GM12878 (cell line): ENCODE measurements around the gene MAPK13. TPM values are rescaled to one million over a fixed set of nuclear protein-coding genes. Genes with fewer than 3 reads are reported as not detected.
A peak's percentile ranks its signal among the peaks of the same experiment; 100 is the strongest.

Source experiments
- ATAC-seq: fragments of 200-7000 bp; cut with Tn5 transposase; 3 replicates; pipeline ENCODE4 v1.9.1; 2020; ENCODE audit warnings: mild to moderate bottlenecking, moderate library complexity
- BruUV-seq: library from RNA; stranded (reverse); fragments of 400-500 nt; replicated peaks from 2 replicates; lab custom pipeline; 2021; lab: Mats Ljungman, UMichigan
- CTCF ChIA-PET: fragments of 300-600 bp; sonication (Branson Sonifier 250); formaldehyde crosslinking; extraction: SDS; loops from one replicate; lab custom pipeline; 2021; ENCODE audit warnings: inconsistent platforms; lab: Yijun Ruan, JAX
- POLR2A ChIA-PET: fragments of 350-600 bp; formaldehyde crosslinking; extraction: SDS; loops from one replicate; lab custom pipeline; 2021; ENCODE audit warnings: inconsistent platforms; lab: Charles Lee
- RAD21 ChIA-PET: fragments of 300-600 bp; sonication (Branson Sonifier 250); formaldehyde crosslinking; loops from one replicate; lab custom pipeline; 2023; ENCODE audit warnings: antibody characterized with exemption; ENCODE audit not compliant: unreplicated experiment; lab: Charles Lee
- SMC1A ChIA-PET: fragments of 300-600 bp; sonication (Branson Sonifier 250); formaldehyde crosslinking; loops from one replicate; lab custom pipeline; 2023; ENCODE audit not compliant: unreplicated experiment, uncharacterized antibody; lab: Charles Lee
- DNase-seq: peaks from one replicate; pipeline ENCODE4 v3.0.0-alpha.2; 2011; ENCODE audit warnings: low read depth, low spot score
- FAIRE-seq: peaks from 3 replicates; lab custom pipeline; 2011; peaks lifted over from hg19 to GRCh38; lab: Jason Lieb, UNC
- H2AFZ ChIP-seq: 2 replicates; pipeline ENCODE4 v1.6.0; 2011; ENCODE audit warnings: low read depth, low read length, control low read depth; ENCODE audit not compliant: control insufficient read depth
- H3K27ac ChIP-seq: 2 replicates; pipeline ENCODE4 v1.5.1; 2011; ENCODE audit warnings: control low read depth; ENCODE audit not compliant: control insufficient read depth, insufficient read depth
- H3K27me3 ChIP-seq, 2 experiments: replicated peaks in 1 of 2; 2 replicates each; pipeline versions ENCODE4 v1.6.0 to v1.6.1; 2011; ENCODE audit warnings: low read length in 1 of 2; ENCODE audit not compliant: control insufficient read depth in 2 of 2, insufficient read depth in 2 of 2
- H3K36me3 ChIP-seq, 2 experiments: 2 replicates each; pipeline ENCODE4 v1.5.1; 2011; ENCODE audit warnings: low read length in 1 of 2; ENCODE audit not compliant: control insufficient read depth in 2 of 2, insufficient read depth in 2 of 2
- H3K4me1 ChIP-seq: 2 replicates; pipeline ENCODE4 v1.6.1; 2011; ENCODE audit warnings: mild to moderate bottlenecking, low read length, moderate library complexity, mixed read lengths; ENCODE audit not compliant: control insufficient read depth, insufficient read depth
- H3K4me2 ChIP-seq: 2 replicates; pipeline ENCODE4 v1.6.0; 2011; ENCODE audit warnings: control low read depth; ENCODE audit not compliant: control insufficient read depth, insufficient read depth
- H3K4me3 ChIP-seq: fragments of 200-600 bp; sonication (generic); 2 replicates; pipeline ENCODE4 v1.5.1; 2016
- H3K79me2 ChIP-seq: 2 replicates; pipeline ENCODE4 v1.6.0; 2011; ENCODE audit warnings: low read length; ENCODE audit not compliant: control insufficient read depth, insufficient read depth
- H3K9ac ChIP-seq: 2 replicates; pipeline ENCODE4 v1.8.0; 2011; ENCODE audit warnings: low read length, control low read depth, mixed read lengths; ENCODE audit not compliant: control insufficient read depth, insufficient read depth
- H3K9me3 ChIP-seq: replicated peaks from 3 replicates; pipeline ENCODE4 v1.5.1; 2011; ENCODE audit warnings: mild to moderate bottlenecking, low read length; ENCODE audit not compliant: control insufficient read depth, insufficient read depth
- H4K20me1 ChIP-seq: 2 replicates; pipeline ENCODE4 v1.6.0; 2011; ENCODE audit not compliant: control insufficient read depth, insufficient read depth
- BHLHE40 ChIP-seq, 2 experiments: fragments of 450-650 bp in 1 of 2; IDR thresholded peaks; 2 replicates each; pipeline ENCODE4 v1.6.1; 2011 to 2017; ENCODE audit warnings: low read depth in 2 of 2, borderline replicate concordance in 1 of 2, improper control_type of control experiment in 1 of 2, low read length in 1 of 2, mild to moderate bottlenecking in 1 of 2
- CHD1 ChIP-seq: IDR thresholded peaks from 2 replicates; pipeline ENCODE4 v1.6.1; 2012; ENCODE audit warnings: low read depth, low read length, improper control_type of control experiment
- EP300 ChIP-seq, 2 experiments: fragments of 150-350 bp in 1 of 2; IDR thresholded peaks; 2 replicates each; pipeline ENCODE4 v1.6.1; 2011 to 2012; ENCODE audit warnings: low read depth in 2 of 2, low read length in 2 of 2, borderline replicate concordance in 1 of 2, improper control_type of control experiment in 1 of 2, inconsistent platforms in 1 of 2; ENCODE audit not compliant: control insufficient read depth in 1 of 2
- FOS ChIP-seq: IDR thresholded peaks from 3 replicates; pipeline ENCODE4 v1.6.1; 2011; ENCODE audit warnings: borderline replicate concordance; ENCODE audit not compliant: insufficient read length; ENCODE audit errors: extremely low read depth
- HCFC1 ChIP-seq: fragments of 150-350 bp; IDR thresholded peaks from 2 replicates; pipeline ENCODE4 v1.6.1; 2014; ENCODE audit warnings: low read length
- JUNB ChIP-seq: IDR thresholded peaks from 2 replicates; pipeline ENCODE4 v1.6.1; 2016; ENCODE audit warnings: antibody characterized with exemption, mild to moderate bottlenecking
- KAT2A ChIP-seq: conservative IDR thresholded peaks from 2 replicates; pipeline ENCODE4 v1.6.1; 2011; ENCODE audit warnings: low read depth, low read length; ENCODE audit not compliant: control insufficient read depth
- SREBF1 ChIP-seq: IDR thresholded peaks from 2 replicates; pipeline ENCODE4 v1.6.1; 2012; ENCODE audit warnings: mild to moderate bottlenecking, low read length
- STAT3 ChIP-seq: IDR thresholded peaks from 2 replicates; pipeline ENCODE4 v1.6.1; 2011; ENCODE audit warnings: low read depth, low read length, improper control_type of control experiment
- TARDBP ChIP-seq: IDR thresholded peaks from 2 replicates; pipeline ENCODE4 v1.6.1; 2016; ENCODE audit warnings: borderline replicate concordance
- TCF12 ChIP-seq: IDR thresholded peaks from 2 replicates; pipeline ENCODE4 v1.6.1; 2011; ENCODE audit warnings: low read depth, mild to moderate bottlenecking, low read length
- ZBED1 ChIP-seq: IDR thresholded peaks from 2 replicates; pipeline ENCODE4 v1.6.1; 2016; ENCODE audit warnings: borderline replicate concordance
- WGBS: methylation state at CpG from one replicate; pipeline ENCODE4 v1.1.6; 2016; ENCODE audit warnings: low lambda C conversion rate; ENCODE audit not compliant: insufficient replicate concordance, insufficient coverage; ENCODE audit errors: missing lambda C conversion rate; 5-methylcytosine and 5-hydroxymethylcytosine counted together
- in situ Hi-C: fragments of 300-500 bp; cut with MboI; formaldehyde crosslinking; loops from 9 replicates; pipeline ENCODE4 v1.14.3; 2018; ENCODE audit warnings: mixed read lengths
- intact Hi-C: fragments of 100-400 bp; cut with micrococcal nuclease; formaldehyde crosslinking; loops from one replicate; pipeline ENCODE4 v1.14.2; 2022; ENCODE audit not compliant: unreplicated experiment
- polyA plus RNA-seq, 11 experiments: library from polyadenylated mRNA; depleted of rRNA in 4 of 11; unstranded in 6 of 11; stranded (reverse) in 5 of 11; fragments of >200 nt; fragmentation: Nextera tagmentation in 4 of 11; fragmentation: Illumina TruSeq in 1 of 11; extraction: Ambion mirVana in 4 of 11; extraction: Trizol in 1 of 11; gene quantifications; 1 replicate in 1 of 11; 2 replicates in 10 of 11; pipeline versions ENCODE4 v1.2.1 to v1.2.3, GENCODE V29; 2011 to 2016; ENCODE audit warnings: inconsistent platforms in 2 of 11, missing spikeins in 2 of 11, low read depth in 1 of 11
- total RNA-seq, 4 experiments: library from RNA; depleted of rRNA in 3 of 4; stranded (reverse); fragments of >200 nt in 3 of 4; fragmentation: Illumina TruSeq in 1 of 4; extraction: Trizol in 1 of 4; gene quantifications; 2 replicates each; pipeline versions ENCODE4 v1.2.1 to v1.2.3, GENCODE V29; 2013 to 2021
- TF ChIP-seq, protein P1 (sequence below): IDR thresholded peaks from 2 replicates; pipeline ENCODE4 v1.6.1; 2012; ENCODE audit warnings: low read depth, low read length, improper control_type of control experiment
- TF ChIP-seq, protein P2 (sequence below): fragments of 450-650 bp; IDR thresholded peaks from 2 replicates; pipeline ENCODE4 v1.6.1; 2017; ENCODE audit warnings: antibody characterized with exemption, mild to moderate bottlenecking, moderate library complexity

The MAPK13 gene
- total and polyA plus RNA-seq, 10 of the 15 experiments (the other 5 are each of a cell fraction or from before 2014, with no cell fraction given), result 1.8 to 48.0 (median 37.5) TPM

DNA sequence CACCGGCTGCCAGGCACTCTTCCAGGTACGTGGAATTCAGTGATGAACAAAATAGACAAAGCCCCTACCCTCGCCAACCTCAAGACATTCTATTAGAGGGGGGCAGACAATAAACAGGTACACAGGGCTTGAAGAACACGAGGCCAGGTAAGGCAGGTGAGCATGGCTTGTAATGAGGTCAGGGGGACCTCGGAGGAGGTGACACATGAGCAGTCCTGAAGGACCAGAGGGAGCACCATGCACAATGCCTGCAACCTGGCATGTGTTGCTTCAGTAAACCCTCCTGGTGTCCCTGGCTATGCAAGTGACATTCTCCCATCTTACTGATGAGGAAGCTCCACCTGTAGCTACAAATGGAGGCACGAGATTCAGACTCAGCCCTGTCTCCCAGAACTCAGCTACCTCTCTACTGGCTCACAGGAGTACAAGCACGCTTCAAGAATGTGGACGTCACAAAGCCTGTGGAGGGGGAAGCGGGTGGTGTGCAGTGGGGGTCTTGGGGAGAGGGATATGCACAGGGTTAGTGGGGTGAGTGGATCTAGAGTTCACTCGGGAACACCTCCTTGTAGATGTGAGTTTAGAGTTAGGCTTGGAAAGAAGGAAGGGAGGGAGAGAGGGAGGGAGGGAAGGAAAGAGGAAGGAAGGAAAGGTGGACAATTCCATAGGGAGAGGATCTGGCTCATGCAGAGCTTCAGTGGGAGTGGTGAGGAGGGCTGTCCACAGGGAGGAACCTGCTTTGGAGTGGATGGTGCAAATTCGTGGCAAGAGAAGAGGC, 7.6 kb upstream of the MAPK13 start (continued):
- no peak for TF ChIP-seq TCF12
- no peak for TF ChIP-seq SREBF1

DNA sequence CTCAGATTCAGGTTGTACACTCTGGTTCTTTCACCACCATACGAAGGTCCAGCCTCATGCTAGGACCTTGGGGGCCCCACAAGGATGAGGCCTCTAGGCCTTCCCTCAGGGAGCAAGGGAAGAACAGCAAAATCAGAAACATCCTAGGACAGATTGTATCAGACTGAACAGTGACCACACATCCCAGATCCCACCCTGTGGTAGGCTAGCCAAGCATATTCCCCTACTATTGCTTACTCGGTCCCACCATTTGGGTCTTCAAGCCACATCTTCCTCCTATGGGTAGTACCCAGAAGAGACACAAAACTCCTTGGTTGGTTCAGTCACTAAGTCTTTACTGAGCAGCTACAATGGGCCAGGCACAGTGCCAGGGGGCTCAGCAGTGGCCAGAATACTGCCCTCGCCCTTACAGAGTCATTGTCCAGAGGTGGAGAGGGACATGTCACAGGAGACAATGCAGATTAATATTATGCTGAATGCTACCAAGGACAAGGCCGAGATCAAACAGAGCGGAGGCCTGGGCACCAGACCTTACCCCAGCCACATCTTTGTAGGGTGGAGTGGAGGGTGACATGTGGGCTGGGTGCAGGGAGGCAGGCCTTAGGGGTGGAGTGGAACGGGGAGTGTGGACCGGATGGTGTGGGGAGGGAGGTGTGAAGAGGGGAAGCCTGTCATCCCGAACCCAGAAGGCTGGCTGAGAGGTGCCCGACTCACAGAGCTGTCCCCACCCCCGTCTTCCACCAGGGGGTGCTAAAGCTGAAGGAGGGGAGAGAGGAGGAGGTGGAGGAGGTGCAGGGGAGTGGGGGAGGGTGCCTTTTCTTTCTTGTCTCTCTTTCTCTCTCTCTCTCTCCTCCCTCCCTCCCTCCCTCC, 6.8 kb upstream of the MAPK13 start:
- SMC1A ChIA-PET, result interaction anchor here (0.9 to 7.8 kb wide), 8 partner anchors 7 to 236 kb away, joined by 3 to 75 read pairs (median 10); partner anchors contain the start of gene MAPK13
- in situ Hi-C loops, result loop anchor here (5.0 kb wide), 1 partner anchor 234 kb away; no protein-coding TSS in a partner anchor
- ATAC-seq (peak; percentile 92), DNase-seq (no peak), FAIRE-seq (no peak)
- Histone ChIP-seq H3K9me3 (no peaks in the 10 kb centered on the region), H3K4me1 (peaks cover 26% of the 10 kb centered on the region), H2AFZ (no peak overlapping the region), H3K27ac (no peak overlapping the region), H3K36me3 (no peaks in the 10 kb centered on the region; a peak in 1 of 4 replicates), H3K4me2 (no peak overlapping the region), H3K79me2 (no peaks in the 10 kb centered on the region), H4K20me1 (no peaks in the 10 kb centered on the region), H3K27me3 (no peaks in the 10 kb centered on the region), H3K9ac (no peak overlapping the region), H3K4me3 (no peak overlapping the region)
- no TSS peak for BruUV-seq
- WGBS, result 45% methylated on average over 7 of the region's 10 CpGs
- CTCF ChIA-PET, result interaction anchor here (0.5 to 7.6 kb wide), 17 partner anchors 8 to 236 kb away, joined by 3 to 82 read pairs (median 3); partner anchors contain the start of gene MAPK13
- POLR2A ChIA-PET, result interaction anchor here (1.6 to 3.4 kb wide), 2 partner anchors 8 to 235 kb away, joined by 4 to 21 read pairs; partner anchors contain the start of gene MAPK13
- RAD21 ChIA-PET, result interaction anchor here (0.7 to 3.1 kb wide), 8 partner anchors 8 to 238 kb away, joined by 3 to 35 read pairs (median 7); no protein-coding TSS in a partner anchor
- intact Hi-C loops, result loop anchor here (1.0 to 10.0 kb wide), 3 partner anchors 73 to 237 kb away; partner anchors contain the start of gene BRPF3
- no peak for TF ChIP-seq FOS
- TF ChIP-seq, protein P1, sequence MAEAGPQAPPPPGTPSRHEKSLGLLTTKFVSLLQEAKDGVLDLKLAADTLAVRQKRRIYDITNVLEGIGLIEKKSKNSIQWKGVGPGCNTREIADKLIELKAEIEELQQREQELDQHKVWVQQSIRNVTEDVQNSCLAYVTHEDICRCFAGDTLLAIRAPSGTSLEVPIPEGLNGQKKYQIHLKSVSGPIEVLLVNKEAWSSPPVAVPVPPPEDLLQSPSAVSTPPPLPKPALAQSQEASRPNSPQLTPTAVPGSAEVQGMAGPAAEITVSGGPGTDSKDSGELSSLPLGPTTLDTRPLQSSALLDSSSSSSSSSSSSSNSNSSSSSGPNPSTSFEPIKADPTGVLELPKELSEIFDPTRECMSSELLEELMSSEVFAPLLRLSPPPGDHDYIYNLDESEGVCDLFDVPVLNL, result no peak
- no peak for TF ChIP-seq TARDBP
- TF ChIP-seq, protein P2, sequence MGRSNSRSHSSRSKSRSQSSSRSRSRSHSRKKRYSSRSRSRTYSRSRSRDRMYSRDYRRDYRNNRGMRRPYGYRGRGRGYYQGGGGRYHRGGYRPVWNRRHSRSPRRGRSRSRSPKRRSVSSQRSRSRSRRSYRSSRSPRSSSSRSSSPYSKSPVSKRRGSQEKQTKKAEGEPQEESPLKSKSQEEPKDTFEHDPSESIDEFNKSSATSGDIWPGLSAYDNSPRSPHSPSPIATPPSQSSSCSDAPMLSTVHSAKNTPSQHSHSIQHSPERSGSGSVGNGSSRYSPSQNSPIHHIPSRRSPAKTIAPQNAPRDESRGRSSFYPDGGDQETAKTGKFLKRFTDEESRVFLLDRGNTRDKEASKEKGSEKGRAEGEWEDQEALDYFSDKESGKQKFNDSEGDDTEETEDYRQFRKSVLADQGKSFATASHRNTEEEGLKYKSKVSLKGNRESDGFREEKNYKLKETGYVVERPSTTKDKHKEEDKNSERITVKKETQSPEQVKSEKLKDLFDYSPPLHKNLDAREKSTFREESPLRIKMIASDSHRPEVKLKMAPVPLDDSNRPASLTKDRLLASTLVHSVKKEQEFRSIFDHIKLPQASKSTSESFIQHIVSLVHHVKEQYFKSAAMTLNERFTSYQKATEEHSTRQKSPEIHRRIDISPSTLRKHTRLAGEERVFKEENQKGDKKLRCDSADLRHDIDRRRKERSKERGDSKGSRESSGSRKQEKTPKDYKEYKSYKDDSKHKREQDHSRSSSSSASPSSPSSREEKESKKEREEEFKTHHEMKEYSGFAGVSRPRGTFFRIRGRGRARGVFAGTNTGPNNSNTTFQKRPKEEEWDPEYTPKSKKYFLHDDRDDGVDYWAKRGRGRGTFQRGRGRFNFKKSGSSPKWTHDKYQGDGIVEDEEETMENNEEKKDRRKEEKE, result no peak
- 0 out of 4 replicates have a peak, but pooled peaks of 1 of the 2 experiments have one; percentile 26 for TF ChIP-seq EP300 (IDR thresholded peaks at IDR 0.05; ENCODE audit: borderline replicate concordance in 1 of 2, control insufficient read depth in 1 of 2, low read depth in 2 of 2, low read length in 2 of 2)
- TF ChIP-seq BHLHE40 (IDR thresholded peaks at IDR 0.05; ENCODE audit: borderline replicate concordance in 1 of 2, low read depth in 2 of 2, low read length in 1 of 2), result peak; percentile 32 to 37; a peak in 1 of 4 replicates
- no peak for TF ChIP-seq ZBED1
- no peak for TF ChIP-seq CHD1
- no peak for TF ChIP-seq STAT3
- TF ChIP-seq KAT2A, result no peak
- no peak for TF ChIP-seq HCFC1
- no peak for TF ChIP-seq JUNB
